Cerebellar cortex (tissue), 1 donor: ENCODE measurements around the gene RGS19.
A peak's percentile ranks its signal among the peaks of the same experiment; 100 is the strongest.

Source experiments
- DNase-seq: peaks from one replicate; pipeline ENCODE4 v3.0.0-alpha.2; 2015; ENCODE audit warnings: low spot score

Gene RGS19

DNA sequence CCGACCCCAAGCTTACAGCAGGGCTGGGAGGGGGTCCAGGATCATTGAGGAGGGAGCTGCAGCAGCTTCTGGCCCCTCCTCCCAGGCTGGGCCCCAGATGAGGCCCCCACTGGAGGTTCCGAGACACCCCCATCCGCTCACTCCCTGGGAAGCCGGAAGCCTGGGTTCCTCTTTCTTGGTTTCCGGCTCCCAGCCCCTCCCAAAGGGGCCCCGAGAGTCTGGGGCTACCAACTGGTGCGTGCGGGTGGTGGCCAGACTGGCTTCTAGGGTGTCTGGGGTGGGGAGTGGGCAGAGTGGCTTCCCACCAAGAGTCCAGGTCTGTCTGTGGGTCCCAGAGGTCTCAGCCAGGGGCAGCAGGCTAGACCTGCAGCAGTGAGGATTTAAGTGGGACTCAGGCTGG, 2.2 kb downstream of the RGS19 start:
- no peak for DNase-seq

DNA sequence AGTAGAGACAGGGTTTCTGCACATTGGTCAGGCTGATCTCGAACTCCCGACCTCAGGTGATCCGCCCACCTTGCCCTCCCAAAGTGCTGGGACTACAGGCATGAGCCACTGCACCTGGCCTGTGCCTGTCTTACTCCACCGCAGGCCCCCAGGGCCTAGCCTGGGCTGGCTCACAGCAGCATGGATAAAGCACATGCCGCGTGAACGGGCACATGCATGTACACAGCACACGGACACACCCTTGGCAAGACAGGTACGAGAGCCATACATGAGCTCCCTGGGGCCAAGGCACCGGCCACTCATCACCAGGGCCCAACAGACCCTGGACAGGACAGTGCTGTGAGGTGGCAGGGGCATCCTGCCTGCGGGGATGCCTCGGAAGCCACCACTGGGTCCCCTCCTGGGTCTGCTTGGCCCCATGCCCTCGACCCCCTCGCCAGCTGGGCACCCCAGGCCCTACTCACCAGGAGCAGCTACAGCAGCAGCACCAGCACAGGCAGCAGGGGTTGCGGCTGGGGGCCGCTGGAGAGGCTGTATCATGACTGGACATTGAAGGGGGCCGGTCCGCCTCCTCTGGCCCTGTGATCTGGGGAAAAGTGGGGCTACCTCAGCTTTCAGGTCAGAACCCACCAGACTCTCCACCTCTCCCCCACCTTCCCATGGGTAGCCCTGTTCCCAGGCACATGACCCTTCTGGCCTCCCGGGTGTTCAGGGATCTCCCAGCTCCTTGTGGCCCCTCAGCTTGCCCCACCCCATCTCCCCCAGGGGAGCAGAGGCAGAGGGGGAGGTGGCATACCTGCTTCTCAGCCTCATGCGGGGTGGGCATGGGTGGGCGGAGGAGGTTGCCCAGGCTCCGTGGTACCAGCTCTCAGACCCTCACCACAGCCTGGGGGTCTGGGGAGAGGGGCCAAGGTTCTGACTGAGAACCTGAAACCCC, 3.0 kb downstream of the RGS19 start:
- DNase-seq = no peak

DNA sequence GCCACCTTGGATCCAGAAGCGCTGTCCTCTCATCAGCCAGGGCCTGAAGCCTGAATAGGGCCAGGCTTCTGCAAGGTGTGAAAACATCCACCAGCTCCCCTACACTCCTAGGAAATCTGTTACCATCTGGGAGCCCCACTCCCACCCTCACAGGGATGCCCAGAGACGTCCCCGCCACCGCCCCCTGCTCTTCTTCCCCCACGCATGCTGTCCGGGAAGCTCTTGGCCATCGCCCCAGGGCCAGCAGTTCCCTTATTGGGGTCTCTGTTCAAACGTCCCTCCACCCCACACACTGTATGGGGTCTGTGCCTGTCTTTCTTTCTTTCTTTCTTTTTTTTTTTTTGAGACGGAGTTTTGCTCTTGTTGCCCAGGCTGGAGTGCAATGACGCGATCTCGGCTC, 3.8 kb downstream of the RGS19 start:
- no peak for DNase-seq

DNA sequence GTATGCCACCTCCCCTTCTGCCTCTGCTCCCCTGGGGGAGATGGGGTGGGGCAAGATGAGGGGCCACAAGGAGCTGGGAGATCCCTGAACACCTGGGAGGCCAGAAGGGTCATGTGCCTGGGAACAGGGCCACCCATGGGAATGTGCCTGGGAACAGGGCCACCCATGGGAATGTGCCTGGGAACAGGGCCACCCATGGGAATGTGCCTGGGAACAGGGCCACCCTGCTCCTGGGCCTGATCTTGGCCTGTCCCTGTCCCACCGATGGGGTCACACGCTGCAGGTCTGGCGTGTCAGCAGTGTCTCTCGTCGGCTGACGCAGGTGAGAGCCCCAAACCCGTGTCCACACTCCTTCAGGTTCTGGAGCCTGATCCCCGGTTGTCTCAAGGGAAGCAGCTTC, 4.4 kb downstream of the RGS19 start:
- DNase-seq = no peak

DNA sequence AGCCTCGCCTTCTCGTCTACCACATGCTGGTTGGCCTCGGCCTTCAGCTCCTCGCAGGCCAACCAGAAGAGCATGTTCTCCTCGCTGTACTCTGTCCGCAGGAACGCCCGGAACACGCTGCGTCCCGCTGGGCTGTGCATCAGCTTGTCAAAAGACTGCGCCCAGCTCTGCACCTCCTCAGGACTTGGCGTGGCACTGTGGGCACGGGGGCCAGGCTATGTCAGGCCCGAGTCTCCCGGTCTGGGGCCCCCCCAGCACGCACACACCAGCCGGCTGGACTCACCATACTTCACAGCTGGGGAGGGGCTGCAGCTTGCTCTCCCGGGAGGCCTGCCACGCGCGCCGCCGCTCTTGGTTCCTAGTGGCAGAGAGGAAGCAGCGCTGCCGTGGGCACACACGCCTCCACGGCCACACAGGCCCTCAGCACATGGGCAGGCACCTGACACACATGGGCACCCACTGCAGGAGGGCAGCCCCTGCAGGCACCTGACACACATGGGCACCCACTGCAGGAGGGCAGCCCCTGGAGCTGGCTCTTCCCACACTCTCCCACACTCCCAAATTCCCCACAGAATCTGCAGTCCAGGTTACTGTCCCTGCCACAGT, 5.0 kb downstream of the RGS19 start:
- no peak for DNase-seq

DNA sequence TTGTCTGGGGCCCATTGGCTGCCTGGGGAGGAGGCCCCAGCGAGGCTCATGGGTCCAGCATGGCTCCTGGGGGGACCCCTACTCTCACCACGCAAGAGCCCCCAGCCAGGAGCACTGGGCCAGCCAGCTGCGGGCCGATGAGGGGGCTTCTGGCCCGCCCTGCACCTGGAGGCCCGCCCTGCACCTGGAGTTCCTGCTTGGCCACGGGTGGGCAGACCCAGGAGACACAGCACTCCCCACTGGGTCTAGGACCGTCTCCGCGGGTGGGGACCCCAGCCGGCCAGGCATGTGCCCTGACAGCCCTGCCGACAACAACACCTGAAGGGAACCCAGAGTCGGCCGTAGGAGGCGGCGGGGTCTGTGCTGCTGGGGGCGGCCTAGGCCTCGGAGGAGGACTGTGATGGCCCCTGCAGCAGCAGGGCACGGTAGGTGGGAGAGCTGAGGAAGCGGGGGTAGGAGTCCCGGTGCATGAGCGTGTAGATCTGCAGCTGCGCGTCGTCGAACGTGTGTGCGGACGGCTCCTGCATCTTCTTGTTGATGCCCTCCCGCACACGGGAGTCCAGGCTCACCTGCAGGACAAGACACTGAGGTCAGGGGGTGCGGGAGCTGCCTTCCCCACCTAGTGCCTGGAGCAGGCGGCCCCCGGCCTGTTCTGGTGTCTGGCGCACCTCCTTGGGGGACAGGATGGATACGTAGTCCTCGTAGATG, 5.7 kb downstream of the RGS19 start:
- no peak for DNase-seq

DNA sequence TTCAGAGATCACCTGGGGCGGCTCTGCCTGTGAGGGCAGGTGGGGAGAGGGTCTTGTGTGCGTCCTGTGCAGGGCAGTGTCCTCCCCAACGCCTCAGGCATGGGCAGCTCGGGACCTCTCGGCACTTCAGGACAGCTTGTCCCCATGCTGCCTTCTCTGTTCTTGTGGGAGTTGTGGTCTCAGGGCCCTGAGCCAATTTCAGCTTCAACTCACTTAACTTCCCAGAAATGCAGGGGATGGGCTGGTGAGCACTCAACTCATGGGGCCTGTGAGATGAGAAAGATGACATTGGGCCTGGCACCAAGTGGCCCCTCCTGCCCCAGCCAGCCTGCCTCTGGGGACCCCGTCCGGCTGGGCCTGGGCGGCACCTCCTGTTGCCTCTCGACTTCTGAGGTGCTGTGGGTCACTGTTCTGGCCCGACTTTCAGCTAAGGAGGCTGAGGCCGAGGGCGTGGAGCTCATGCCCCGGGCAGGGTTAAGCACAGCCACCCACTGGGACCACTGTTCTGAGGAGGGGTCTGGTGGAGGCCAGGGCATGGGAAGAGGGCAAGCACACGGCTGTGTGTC, 6.7 kb downstream of the RGS19 start:
- no peak for DNase-seq

DNA sequence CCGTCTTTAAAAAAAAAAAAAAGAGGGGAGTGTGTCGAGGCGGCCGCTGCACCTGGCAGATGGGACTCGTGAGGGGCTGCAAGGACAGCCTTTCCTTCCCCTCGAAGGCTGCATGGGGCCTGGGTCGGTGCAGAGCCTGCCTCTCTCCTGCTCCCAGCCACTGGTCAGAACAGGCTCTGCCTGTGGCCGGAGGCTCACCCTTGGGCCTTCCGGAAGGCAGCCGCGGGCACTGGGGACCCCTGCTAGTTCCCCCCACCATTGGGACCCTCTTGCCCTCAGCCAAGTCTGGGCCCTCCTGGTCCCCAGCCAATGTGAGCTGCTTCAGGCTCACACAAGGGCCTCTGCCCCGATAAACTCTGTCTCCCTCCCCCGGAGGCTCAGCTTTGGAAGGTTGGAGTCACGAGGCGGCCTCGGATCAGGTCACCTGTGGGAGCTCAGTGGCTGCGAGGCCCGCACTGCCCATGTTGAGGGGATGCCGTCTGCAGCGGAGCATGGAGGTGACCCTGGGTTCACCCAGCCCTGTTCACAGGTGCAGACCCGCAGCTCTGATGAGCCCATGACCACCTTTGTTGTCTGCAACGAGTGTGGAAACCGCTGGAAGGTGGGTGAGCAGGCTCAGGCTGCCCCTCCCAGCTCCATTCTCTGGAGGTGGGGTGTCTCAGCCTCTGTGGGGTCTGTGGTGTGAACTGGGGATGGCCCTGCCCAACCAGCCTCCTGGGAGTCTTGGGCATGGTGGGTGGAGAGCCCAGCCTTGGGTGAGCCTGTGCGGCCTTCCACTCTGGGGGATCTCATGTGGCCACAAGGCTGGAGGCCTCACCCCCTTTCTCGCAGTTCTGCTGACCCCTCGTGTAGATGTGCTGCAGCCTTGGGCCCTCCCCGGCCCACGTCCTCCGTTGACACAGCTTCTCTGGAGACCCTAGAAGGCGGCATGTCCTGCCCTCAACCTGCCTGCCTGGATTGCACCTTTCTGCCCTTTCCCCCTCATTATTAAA, 7.7 kb downstream of the RGS19 start:
- DNase-seq = no peak

DNA sequence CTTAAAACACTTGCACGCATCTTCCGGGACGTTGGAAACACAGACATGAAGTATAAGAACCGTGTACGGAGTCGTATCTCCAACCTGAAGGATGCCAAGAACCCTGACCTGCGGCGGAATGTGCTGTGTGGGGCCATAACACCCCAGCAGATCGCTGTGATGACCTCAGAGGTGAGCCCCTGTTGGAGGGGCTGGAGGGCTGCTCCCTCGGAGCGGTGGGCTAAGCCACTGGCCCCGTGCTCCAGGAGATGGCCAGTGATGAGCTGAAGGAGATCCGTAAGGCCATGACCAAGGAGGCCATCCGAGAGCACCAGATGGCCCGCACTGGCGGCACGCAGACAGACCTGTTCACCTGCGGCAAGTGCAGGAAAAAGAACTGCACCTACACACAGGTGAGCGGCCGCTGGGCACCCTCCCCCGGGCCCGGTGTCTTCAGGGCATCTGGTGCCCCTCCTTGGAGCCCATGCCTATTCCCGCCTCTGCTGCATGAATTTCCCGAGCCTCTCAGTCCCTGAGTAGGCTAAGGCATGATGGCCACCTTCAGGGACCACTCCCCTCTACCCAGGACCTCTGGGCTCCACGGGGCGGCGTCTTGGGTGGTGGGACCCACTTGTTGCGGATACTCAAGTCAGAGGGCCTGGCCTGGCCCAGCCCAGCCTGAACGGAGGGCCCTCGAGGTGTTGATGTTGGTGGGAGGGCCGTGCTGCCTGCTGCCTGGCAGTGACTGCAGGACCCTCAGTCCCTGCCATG, 8.9 kb downstream of the RGS19 start:
- DNase-seq = no peak

DNA sequence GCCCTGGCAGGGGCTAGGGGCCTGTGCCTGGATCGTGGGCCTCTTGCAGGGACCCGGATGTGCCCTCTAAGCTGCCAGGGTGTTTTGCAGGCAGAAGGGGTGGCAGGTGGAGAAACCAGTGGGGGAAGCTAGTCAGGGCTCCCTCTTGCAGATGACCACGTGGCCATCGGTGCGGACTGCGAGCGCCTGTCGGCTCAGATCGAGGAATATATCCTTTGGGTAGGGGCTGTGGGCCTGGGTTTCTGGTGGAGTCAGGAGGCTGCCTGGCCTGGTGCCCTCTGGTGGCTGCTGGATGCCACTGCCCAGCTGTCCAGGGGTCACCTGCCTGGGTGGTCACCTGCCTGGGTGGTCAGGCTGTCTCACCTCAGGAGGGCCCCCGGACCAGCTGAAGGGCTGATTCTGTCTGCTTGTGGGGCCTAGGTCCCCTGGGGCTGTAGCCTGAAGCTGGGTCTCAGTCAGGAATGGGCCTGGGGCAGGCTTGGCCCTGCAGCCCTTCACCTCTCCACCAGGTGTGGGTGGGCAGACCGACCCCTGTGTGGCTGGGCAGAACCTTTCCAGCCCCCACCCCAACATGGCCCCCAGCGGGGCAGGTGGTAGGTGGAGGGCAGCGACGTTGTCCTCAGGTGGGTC, 9.6 kb downstream of the RGS19 start:
- peak; percentile 57 for DNase-seq

DNA sequence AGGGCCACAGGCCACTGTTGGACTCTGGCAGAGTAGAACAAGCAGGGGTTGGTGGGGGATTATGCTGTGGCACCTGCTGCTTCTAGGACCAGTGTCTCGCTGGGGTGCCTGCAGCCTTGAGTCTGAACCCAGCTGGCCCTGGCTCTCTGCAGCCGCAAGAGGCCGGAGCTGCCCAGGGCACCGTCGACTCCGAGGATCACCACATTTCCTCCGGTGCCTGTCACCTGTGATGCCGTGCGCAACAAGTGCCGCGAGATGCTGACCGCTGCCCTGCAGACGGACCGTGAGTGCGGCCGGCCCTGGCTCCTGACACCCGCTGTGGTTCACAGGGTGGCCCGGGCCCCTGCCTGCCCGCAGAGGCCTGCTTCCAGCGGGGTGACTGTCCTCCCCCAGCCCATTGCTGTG, 10.1 kb downstream of the RGS19 start:
- DNase-seq = no peak

DNA sequence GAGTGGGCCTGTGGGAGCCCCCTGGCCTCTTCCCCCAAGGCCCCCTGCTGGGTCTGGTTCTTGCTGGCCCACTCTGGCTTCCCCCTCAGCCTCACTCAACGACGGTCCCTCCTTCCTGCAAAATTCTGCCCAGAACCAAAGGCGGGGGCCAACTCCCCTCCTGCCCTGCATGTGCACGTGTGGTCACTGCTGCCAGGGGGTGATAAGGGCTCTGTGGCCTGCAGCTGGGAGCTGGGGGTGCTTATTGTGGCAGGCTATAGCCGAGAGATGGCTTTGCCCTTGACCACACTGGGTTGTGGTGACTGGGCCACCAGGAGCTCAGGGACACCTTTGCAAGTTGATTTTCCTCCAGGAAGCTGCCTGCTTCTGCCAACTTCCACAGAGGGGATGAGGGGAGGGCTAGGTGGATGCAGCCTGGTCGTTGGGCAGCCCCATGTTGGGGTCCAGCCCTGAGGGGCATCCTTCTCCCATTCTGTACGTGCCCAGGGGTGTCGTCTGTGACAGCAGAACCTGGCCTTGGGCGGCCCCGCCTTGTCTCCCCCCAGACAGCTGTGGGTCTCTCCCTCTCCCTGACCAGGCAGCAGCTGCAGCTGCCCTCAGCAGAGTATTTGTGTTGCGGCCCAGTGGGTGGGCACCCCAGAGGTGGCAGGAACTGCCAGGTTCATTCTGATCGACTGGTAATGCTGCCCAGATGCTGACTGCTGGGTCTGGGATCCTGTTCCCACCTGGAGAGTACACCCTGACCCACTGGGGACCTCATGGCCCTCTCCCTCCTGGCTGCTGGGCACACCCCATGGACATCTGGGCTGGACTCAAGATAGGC, 10.7 kb downstream of the RGS19 start:
- no peak for DNase-seq

DNA sequence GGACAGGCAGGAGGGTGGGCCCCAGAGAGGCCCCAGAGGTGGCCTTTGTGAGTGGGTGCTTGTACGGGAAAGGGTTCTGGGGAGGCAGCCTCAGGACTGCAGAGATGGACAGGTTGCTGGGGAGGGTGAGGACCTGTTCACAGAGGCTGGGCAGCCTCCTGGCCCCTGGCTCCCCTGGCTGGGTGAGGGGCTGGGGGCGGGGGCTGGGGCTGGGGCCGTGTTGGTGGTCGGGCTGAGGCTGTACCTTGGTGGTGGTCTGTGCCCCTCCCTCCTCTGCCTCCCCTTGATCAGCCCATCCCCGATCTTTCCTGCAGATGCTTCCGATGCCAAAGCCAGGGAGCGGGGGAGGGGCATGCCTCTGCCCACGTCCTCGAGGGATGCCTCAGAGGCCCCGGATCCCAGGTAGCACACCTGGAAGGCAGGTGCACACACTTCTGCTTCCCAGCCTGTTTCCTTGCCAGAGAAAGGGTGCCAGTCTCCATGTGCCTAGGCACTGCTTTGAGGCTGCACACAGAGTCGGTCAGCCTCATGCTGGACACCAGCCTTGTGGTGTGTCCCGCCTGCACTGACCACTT, 11.5 kb downstream of the RGS19 start:
- DNase-seq = no peak

DNA sequence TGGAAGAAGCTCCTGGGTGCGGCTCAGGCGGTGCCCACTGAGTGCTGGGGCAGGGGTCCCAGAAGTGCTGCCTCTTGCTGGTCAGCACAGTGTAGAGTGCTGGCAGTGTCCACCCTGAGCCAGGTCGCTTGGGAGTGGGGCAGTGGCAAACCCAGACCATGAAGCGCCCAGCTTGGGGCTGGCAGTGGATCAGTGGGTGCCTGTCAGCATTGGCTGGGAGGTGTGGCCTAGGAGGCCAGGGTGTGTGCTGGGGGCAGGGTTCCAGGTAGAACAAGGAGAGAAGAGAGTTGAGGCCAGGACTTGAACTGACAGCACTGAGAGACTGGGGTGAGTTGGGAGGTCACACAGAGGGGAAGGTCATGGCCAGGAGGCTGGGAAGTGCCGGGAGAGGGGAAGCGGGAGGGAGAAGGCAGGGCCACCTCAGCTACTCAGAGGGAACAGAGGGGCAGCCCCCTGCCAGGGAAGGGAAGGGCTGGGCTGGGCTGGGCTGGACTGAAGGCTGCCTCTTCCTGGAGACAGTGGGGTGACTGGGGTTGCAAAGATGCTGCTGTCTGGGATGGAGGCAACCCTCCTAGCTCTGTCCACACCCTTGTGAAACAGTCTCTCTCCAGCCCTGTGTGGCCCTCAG, 12.2 kb downstream of the RGS19 start:
- no peak for DNase-seq

DNA sequence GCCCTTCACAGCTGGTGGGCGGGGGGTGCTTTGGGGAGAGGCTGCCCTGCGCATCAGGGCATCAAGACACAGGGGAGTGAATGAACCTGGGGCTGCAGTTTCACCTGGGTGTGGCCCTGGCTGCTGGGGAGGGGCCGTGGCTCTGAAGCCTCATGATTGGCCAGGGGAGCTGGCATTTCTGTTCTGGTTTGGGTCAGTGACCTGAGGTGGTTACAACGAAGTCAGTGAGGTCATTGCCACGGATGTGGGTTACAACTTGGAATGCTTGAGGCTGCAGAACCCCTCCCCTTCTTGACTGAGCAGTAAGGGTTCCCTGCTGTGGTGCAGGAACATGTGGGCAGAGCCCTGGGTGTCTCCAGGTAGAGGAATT, 13.4 kb downstream of the RGS19 start:
- DNase-seq = no peak

DNA sequence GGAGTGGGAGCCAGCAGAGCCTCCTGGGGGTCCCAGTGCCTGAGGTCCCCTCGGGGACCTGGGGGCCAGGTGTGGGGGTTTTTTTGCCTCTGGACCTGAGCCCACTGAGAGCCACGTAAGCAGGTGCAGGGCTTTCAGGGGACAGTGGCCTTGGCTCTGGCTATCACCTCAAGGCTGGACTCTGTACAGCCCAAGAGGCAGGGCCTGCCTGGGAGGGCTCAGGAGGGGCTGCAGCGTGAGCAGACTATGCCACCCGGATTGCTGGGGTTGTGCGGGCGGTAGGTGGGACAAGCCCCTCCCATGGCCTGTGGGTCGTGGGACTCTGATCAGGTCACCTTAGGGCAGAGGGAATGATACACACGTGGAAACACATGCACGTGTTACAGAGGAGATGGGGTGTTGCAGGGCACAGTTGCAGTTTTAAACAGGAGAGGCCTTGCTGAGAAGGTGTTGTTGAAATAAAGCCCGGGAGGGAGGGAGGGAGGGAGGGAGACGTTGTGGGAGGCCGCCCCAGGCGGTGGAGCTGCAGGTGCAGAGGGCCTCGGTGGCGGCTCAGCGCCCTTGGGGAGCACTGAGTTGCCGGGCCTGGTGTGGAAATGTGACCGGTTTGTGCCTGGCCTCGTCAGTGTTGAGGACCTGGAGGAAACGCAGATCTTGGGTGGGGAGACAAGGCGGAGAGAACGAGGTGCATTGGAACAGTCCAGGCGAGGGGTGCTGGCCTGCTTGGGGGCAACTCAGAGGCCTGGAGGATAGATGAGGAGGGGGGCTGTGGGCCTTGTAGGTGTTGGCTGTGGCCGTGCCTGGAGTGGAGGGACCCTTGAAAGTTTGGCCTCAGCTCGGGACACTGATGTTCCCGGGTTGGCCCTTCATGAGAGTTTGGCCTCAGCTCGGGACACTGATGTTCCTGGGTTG, 14.0 kb downstream of the RGS19 start:
- no peak for DNase-seq

DNA sequence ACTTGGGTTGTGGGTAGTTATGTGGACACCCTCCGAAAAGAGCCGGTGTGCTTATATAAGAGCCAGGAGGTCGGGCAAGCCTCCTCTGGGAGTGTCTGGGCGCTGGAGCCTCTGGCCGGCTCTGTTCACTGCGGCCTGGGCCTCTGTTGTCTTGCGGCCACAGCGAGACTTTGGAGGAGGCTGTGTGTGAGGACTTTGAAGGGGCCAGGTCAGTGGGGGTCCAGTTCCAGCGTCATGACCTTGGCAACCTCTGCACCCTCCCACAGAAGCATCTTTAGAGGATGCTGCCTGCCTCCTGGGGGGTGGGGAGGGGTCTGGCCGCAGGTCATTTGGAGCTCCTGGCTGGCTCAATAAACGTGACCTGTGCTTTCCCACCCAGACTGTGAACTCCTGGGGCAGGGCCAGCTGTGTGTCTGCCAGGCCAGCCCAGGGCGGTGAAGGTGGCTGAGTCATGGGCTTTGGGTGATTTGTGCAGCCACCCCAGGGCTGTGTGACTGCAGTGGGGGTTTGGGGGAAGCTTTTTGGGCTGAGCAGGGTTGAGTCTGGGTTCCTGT, 15.1 kb downstream of the RGS19 start:
- DNase-seq = no peak
